Fibroblast of the aortic adventitia (primary cell): ENCODE results near the gene APCDD1L. TPM values are rescaled to one million over a fixed set of nuclear protein-coding genes. Genes with fewer than 3 reads are reported as not detected.

Source experiments
- DNase-seq: peaks from one replicate; pipeline ENCODE4 v3.0.0-alpha.2; 2010; ENCODE audit warnings: low read depth
- H3K4me3 ChIP-seq: 2 replicates; pipeline ENCODE4 v1.5.1; 2011; ENCODE audit warnings: low read depth, mild to moderate bottlenecking, control low read depth, low read length, moderate library complexity
- CTCF ChIP-seq: IDR thresholded peaks from 2 replicates; pipeline ENCODE4 v1.5.1; 2011; ENCODE audit warnings: mild to moderate bottlenecking, low read length, control low read depth, inconsistent platforms; ENCODE audit not compliant: insufficient read depth
- total RNA-seq: library from RNA; depleted of rRNA; stranded (reverse); fragments of >200 nt; gene quantifications from 2 replicates; pipeline ENCODE4 v1.2.3, GENCODE V29; 2012; ENCODE audit warnings: low replicate concordance

The APCDD1L gene
- total RNA-seq, 1 donor = 20.8 TPM

DNA sequence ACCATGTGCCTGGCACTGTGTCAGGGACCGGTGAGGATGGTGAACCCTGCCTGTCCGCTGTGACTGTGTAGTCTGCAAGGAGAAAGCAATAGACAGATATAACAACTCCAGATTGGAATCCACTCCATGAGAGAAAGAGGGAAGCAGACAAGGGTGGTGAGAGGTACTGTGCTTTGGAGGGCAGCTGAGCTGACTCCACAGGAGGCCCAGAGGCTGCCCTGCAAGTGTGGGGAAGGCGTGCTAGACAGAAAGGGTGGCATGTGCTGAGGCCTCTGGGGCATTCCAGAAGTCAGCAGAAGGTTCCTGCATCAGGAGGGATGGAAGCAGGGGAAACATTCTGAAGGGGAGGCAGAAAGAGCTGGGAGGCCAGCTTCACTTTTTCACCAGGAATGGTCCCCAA is 39.3 kb upstream of the APCDD1L start:
- H3K4me3 ChIP-seq = no peak overlapping the region
- DNase-seq = no peak
- TF ChIP-seq CTCF = no peak

DNA sequence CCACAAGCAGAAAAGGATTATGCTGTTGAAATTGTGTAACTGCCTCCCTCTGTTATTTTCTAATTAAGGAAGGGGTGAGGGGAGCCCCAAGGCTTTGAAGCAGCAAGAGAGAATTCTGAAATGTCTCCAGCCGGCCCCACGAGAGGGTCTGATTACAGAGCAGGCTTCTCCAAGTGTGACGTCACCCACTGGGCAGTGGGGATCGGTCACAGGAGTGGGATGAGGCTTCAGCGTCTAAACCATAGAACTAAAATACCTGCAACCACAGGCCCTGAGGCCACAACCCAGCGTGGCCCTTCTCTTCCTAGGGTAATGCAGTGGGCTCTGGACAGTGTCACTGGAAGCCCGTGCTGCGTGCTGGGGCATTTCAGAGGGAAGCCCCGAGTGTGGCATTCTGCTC is 38.6 kb upstream of the APCDD1L start:
- no peak for TF ChIP-seq CTCF
- peak; percentile 74 for DNase-seq
- no peak overlapping the region for H3K4me3 ChIP-seq

GRCh38 chr20:58553166-58553696 is 38.0 kb upstream of the APCDD1L start:
- no peak overlapping the region for H3K4me3 ChIP-seq
- TF ChIP-seq CTCF = no peak
- DNase-seq = no peak

DNA sequence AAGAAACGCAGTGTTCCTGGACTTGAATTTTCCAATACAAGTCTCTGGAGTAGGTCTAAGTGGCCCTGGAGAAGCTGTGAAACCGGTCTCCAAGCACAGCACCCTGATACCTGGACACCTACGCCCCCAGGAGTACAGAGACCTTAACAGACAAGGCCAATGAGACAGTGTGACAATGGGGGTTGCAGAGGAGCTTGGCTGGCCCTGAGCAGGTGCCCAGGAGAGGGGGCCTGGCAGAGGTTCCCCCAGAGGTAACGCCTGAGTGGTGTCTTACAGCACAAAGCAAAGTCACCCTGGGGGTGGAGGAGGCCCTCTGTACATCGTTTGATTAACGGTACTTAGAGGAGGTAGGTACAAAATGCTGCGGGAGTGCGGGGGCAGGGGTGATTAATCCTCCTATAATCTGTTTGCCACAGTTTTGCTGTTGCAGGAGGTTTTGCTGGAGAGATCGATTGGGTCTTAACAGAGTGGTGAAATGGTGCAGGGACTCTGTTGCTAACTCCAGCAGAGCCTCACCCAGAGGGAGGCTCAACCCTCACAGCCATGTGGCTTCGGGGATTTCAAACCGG is 37.3 kb upstream of the APCDD1L start:
- no peak for DNase-seq
- no peak for TF ChIP-seq CTCF
- H3K4me3 ChIP-seq = no peak overlapping the region

GRCh38 chr20:58551631-58552030 is 36.4 kb upstream of the APCDD1L start:
- TF ChIP-seq CTCF = no peak
- no peak overlapping the region for H3K4me3 ChIP-seq
- DNase-seq = no peak

- H3K4me3 ChIP-seq = no peak overlapping the region
- peak; percentile 92 for DNase-seq
- no peak for TF ChIP-seq CTCF
These were observed 35.3 kb upstream of the APCDD1L start for GRCh38 chr20:58550275-58551059.
